Keratinocyte (primary cell): Measurements from ENCODE around the gene CDKL4.

Experiments used
- CTCF ChIP-seq, 3 experiments: IDR thresholded peaks in 1 of 3; conservative IDR thresholded peaks in 1 of 3; optimal IDR thresholded peaks in 1 of 3; 2 replicates in 2 of 3; 3 replicates in 1 of 3; pipeline versions ENCODE3 to v1.5.1; 2011; ENCODE audit warnings: low read length in 3 of 3, mild to moderate bottlenecking in 3 of 3, moderate library complexity in 2 of 3, control low read depth in 1 of 3, inconsistent platforms in 1 of 3; ENCODE audit not compliant: insufficient read depth in 2 of 3; ENCODE audit errors: extremely low read depth in 1 of 3
- EZH2 ChIP-seq: IDR thresholded peaks from one replicate; pipeline ENCODE4 v1.6.1; 2012; ENCODE audit warnings: inconsistent platforms, mild to moderate bottlenecking, low read length, moderate library complexity

GRCh38 chr2:39265315-39265714, 21.5 kb upstream of the CDKL4 start:
- TF ChIP-seq CTCF (optimal IDR thresholded peaks at IDR 0.05 in 1 of 3, IDR thresholded peaks at IDR 0.05 in 1 of 3, conservative IDR thresholded peaks at IDR 0.05 in 1 of 3; ENCODE audit: extremely low read depth in 1 of 3, insufficient read depth in 2 of 3, low read length in 3 of 3) = no peak
- TF ChIP-seq EZH2 = no peak
